HFF-Myc (cell line): ENCODE data around the gene HSBP1.

Experiments
- DNase-seq: peaks from one replicate; pipeline ENCODE4 v3.0.0-alpha.2; 2011; ENCODE audit warnings: low read depth; ENCODE audit errors: extremely low read depth
- H3K4me3 ChIP-seq: replicated peaks from 2 replicates; pipeline ENCODE4 v1.5.1; 2011; ENCODE audit warnings: low read depth, mild to moderate bottlenecking, control low read depth, low read length
- TF ChIP-seq, protein P1 (sequence below): IDR thresholded peaks from 2 replicates; pipeline ENCODE4 v1.5.1; 2012; ENCODE audit warnings: mild to moderate bottlenecking, low read depth, low read length, control low read depth; ENCODE audit errors: missing control alignments

HSBP1 gene

DNA sequence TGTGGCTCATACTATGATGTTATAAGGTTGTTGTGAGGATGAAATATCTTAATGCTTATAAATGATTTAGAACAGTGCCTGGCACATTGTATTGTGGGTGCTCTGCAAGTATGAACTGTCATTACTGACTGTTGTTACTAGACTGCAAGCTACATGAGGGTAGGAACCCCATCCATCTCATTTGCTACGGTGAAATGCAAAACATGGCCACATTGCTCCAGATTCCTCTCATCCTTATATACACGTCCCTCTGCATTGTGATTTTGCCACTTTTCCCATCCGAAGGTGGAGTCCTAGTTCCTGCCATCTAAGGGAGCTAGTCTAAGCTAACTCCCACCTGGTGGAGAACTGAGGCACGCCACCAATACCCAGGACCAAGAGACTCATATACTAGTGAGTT is 29.8 kb downstream of the HSBP1 start:
- no peak overlapping the region for H3K4me3 ChIP-seq
- DNase-seq: no peak
- TF ChIP-seq, protein P1, sequence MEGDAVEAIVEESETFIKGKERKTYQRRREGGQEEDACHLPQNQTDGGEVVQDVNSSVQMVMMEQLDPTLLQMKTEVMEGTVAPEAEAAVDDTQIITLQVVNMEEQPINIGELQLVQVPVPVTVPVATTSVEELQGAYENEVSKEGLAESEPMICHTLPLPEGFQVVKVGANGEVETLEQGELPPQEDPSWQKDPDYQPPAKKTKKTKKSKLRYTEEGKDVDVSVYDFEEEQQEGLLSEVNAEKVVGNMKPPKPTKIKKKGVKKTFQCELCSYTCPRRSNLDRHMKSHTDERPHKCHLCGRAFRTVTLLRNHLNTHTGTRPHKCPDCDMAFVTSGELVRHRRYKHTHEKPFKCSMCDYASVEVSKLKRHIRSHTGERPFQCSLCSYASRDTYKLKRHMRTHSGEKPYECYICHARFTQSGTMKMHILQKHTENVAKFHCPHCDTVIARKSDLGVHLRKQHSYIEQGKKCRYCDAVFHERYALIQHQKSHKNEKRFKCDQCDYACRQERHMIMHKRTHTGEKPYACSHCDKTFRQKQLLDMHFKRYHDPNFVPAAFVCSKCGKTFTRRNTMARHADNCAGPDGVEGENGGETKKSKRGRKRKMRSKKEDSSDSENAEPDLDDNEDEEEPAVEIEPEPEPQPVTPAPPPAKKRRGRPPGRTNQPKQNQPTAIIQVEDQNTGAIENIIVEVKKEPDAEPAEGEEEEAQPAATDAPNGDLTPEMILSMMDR: no peak

DNA sequence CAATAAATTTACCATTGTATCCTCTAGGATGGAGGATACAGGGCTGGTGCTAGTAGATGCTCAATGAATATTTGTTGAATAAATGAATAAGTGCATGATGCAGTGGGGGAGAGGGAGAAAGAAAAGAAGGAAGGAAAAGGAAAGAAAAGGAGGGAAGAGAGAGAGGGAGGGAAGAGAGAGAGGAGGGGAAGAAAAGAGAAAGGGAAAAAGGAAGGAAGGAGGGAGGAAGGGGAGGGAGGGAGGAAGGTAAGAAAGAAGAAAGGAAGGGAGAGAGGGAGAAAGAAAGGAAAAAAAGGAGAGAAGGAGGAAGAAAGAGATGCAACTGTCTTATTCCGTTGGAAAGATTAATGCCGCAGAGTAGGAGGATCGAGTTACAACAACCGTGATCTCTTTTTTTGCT is 30.4 kb downstream of the HSBP1 start:
- no peak for DNase-seq
- no peak overlapping the region for H3K4me3 ChIP-seq
- TF ChIP-seq, protein P1: no peak

DNA sequence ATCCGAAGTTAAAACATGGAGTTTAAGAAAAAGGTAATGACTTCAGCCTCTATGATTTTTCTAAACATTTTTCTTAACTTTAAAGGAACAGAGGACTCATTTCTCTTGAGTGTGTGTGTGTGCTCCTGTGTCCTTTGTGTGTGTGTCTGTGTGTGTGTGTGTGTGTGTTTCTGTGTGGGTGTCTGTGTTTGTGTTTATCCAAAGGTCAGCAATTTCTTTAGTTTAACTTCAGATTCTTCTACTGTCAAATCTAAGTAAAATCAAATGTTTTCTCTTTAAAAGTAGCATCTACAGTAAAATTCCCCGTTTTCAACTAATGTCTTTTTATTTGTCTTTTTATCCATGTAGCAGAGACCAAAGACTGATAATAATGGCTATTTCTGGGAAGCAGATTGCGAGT is 31.8 kb downstream of the HSBP1 start:
- no peak for DNase-seq
- no peak overlapping the region for H3K4me3 ChIP-seq
- TF ChIP-seq, protein P1: no peak

DNA sequence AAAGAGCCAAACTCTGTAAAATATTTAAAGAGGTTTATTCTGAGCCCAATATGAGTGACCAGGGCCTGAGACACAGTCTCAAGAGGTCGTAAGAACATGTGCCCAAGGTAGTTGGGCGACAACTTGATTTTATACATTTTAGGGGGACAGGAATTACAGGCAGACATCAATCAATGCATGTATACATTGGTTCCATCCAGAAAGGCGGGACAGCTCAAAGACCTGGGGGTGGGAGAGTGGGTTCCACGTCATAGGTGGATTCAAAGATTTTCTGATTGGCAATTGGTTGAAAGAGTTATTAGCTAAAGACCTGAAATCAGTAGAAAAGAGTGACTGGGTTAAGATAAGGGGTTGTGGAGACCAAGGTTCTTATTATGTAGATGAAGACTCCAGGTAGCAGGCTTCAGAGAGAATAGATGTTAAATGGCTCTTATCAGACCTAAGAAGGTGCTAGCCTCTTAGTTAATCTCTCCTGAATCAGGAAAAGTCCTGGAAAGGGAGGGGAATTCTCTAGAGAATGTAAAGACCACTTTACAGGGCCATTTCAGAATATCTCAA is 32.4 kb downstream of the HSBP1 start:
- no peak overlapping the region for H3K4me3 ChIP-seq
- TF ChIP-seq, protein P1: no peak
- DNase-seq: no peak

DNA sequence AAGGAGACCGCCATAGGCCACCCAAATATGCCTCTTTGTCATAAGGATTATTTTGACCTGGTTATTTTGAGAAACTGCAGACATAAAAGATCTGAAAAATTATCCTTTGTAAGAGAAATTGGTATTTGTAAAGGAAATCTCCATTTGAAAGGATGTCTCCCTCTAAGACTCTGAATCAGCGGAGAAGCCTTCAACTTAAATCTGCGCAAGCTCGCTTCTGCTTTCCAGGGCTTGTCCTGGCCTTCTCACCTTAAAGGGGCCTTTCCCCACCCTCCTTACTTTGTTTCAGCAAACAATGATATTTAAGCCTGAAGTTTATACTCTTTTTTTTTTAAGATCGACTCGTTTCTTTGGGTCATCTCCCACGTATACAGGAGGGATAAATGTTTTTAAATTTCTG is 34.5 kb downstream of the HSBP1 start:
- no peak overlapping the region for H3K4me3 ChIP-seq
- DNase-seq: no peak
- TF ChIP-seq, protein P1: no peak

DNA sequence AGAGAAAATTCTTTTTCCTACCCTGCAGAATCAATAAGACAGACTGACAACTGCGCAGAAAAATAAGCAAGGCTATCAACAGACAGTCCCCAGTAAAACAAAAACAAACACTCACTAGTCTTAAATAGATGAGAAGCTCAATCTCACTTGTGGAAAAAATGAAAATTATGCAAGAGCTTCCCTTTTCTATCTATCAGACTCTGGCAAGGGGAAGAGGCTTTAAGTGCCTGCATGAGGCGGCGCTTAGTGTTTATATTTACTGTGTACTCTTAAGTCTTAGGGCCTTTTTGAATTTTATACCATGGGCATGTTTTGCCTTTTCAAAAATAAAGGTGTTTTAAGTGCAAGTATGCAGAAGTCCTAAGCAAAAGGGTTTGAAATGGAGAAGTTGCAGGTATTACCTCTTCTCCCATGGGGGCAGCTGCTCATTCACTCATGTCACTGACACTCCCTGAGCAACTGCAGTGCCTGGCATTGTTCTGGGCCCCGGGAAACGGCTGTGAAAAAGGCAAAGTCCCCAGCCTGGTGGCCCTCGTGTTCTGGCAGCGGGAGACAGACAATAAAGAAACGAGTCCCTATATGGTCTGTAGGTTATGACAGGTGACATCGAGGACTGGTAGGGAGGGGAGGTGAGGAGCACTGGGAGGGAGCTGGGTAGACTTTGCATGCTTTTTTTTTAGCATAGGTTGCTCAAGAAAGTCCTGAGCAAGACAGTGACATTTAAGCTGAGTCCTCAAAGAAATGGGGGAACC is 35.2 kb downstream of the HSBP1 start:
- H3K4me3 ChIP-seq: no peak overlapping the region
- DNase-seq: no peak
- TF ChIP-seq, protein P1: no peak
